ENCODE data around the gene HCN2.

Gene HCN2

GRCh38 chr19:589693-590395 is at the start of gene HCN2:
TSS of gene HCN2 (plus strand) at chr19:589881. CDS start at chr19:589946, 65 bp downstream.
- no peak for DNase-seq

GRCh38 chr19:540867-541637 is 48.6 kb upstream of the HCN2 start:
- DNase-seq, result no peak

- no peak for DNase-seq
These were observed 48.0 kb upstream of the HCN2 start for GRCh38 chr19:541699-542098.

GRCh38 chr19:542173-542866 is 47.4 kb upstream of the HCN2 start:
- no peak for DNase-seq

GRCh38 chr19:543910-544608 is 45.6 kb upstream of the HCN2 start, which contains the start of gene GZMM:
TSS of gene GZMM (plus strand) at chr19:544053. CDS start at chr19:544072, 19 bp downstream.
- DNase-seq, result no peak

- DNase-seq, result no peak
These were observed 42.6 kb upstream of the HCN2 start for GRCh38 chr19:547117-547516.

GRCh38 chr19:547836-548720 is 41.6 kb upstream of the HCN2 start:
- no peak for DNase-seq

- DNase-seq, result no peak
These were observed 40.5 kb upstream of the HCN2 start for GRCh38 chr19:548886-549830.

GRCh38 chr19:554817-555216 is 34.9 kb upstream of the HCN2 start:
- no peak for DNase-seq

GRCh38 chr19:555474-555808 is 34.2 kb upstream of the HCN2 start:
- DNase-seq, result no peak

GRCh38 chr19:556611-557382 is 32.9 kb upstream of the HCN2 start:
- DNase-seq, result no peak

- no peak for DNase-seq
These were observed 30.8 kb upstream of the HCN2 start for GRCh38 chr19:558770-559439.

GRCh38 chr19:560121-560520 is 29.6 kb upstream of the HCN2 start:
- no peak for DNase-seq

- peak; percentile 64 for DNase-seq
These were observed 23.3 kb upstream of the HCN2 start for GRCh38 chr19:566403-566802.

GRCh38 chr19:566844-567243 is 22.8 kb upstream of the HCN2 start:
- DNase-seq, result no peak

- DNase-seq, result no peak
These were observed 22.3 kb upstream of the HCN2 start for GRCh38 chr19:567296-567900.

- DNase-seq, result no peak
These were observed 19.4 kb upstream of the HCN2 start for GRCh38 chr19:570251-570686.

GRCh38 chr19:570937-571565 is 18.6 kb upstream of the HCN2 start:
- DNase-seq, result peak; percentile 29

- DNase-seq, result peak; percentile 39
These were observed 18.1 kb upstream of the HCN2 start for GRCh38 chr19:571566-571974.

All from fibroblast of skin of right quadriceps (primary cell).